GM21825 (cell line): ENCODE data around the gene DHRS3.

Experiments
- ATAC-seq: cut with Tn5 transposase; IDR thresholded peaks from one replicate; pipeline ENCODE4 v1.9.1; 2021; ENCODE audit warnings: mild to moderate bottlenecking, moderate library complexity; ENCODE audit not compliant: unreplicated experiment

DHRS3 gene

DNA sequence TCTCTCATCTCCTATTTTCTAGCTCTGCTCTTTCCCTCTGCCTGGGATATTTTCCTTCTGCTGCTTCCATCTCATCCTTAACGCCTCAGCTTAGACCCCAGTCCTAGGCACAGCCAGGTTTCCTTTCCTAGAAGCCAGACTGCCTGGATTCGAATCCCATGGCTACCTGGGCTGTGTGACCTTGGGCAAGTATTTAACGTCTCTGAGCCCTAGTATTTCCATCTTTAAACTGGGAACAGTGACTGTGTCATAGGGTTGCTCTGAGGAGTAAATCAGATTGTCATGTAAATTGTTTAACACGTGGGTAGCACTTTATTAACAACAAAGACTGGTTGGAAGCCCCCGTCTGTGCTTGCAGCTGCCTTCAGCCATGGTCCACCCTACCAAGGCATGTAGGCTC, 18.4 kb downstream of the DHRS3 start:
- ATAC-seq: no peak

DNA sequence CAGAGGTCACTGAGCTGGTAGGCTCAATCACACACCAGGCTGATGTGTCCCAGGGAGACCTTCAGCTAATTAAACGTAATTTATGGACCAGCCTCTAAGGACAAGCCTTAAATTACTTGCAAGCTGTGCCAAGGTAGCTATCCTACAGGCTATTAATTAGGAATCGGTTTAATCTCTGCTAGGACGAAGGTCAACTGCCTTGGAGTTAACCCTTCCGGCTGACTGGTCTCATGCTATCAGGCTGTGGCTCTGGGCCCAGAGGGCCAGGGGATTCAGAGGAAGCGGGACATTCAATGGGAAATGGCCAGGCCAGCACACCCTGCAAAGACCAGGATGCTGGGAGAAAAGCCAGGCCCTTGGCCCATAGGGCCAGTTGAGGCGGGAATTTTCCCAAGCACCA, 19.0 kb downstream of the DHRS3 start:
- ATAC-seq: no peak

DNA sequence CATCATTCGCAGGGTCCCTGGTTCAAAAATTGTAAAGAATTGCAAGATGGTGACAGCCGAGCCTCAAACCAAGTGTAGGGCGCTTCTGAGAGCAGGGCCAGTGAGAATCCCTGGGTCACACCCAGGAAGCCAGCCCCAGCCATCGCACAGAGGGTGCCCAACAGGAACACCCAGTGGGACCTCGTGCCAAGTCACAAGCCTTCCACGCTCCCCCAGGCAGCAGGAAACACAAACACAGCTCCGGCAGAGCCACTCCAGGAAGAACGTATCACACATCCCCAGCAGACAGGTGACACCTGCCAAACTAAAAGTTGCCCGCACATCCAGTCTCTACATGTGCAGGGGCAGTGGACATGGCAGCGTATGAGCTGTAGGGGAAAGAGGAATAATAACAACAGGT, 20.2 kb downstream of the DHRS3 start:
- no peak for ATAC-seq

DNA sequence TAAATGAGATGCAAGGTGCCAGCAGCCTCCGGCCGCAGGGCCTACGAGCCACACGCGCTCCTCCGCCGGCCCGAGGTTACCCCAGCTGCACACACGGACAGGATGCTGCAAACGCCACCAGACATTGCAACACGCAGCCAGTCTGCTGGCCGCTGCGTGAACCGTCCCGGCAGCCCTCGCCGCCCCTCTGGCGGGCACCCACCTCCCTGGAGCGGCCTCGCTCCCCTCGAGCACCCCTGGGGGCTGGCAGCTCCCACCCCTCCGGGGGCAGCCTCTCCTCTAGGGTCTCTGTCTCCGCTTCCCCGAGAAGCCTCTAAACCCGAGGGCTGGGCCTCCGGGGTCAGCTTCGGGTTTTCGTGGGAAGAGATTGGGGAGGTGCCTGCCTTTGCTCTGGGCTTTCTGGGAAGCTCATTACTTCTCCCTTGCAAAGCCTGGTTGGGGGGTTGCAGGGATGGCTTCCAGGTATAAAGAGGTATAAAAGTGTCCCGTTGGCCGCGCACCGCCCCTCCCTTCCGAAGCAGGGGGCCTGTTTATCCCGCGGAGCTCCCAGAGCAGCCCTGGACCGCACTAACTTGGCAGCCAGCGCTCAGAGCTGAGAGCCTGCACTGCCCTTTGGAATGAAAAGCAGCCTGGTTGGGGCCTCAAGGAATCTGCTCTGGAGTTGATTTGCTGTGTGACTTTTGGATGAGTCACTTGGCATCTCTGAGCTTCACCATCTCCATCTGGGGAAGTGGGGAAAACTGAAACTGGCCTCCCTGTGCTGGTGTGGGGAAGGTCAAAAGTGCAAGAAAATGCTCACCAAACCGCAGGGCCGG, 21.8 kb downstream of the DHRS3 start:
- peak; percentile 58 for ATAC-seq

DNA sequence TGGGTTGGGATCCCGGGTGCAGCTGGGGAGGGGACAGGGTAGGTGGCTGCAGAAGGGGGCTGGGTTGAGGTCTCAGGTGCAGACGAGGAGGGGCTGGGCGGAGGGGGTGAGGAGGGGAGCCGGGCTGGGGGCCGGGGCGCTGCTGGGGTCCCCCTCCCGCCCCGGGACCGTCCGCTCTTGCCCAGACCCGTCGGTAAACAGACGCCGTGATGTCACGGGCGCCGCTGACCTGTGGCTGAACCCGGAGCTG, 22.3 kb downstream of the DHRS3 start:
- no peak for ATAC-seq

DNA sequence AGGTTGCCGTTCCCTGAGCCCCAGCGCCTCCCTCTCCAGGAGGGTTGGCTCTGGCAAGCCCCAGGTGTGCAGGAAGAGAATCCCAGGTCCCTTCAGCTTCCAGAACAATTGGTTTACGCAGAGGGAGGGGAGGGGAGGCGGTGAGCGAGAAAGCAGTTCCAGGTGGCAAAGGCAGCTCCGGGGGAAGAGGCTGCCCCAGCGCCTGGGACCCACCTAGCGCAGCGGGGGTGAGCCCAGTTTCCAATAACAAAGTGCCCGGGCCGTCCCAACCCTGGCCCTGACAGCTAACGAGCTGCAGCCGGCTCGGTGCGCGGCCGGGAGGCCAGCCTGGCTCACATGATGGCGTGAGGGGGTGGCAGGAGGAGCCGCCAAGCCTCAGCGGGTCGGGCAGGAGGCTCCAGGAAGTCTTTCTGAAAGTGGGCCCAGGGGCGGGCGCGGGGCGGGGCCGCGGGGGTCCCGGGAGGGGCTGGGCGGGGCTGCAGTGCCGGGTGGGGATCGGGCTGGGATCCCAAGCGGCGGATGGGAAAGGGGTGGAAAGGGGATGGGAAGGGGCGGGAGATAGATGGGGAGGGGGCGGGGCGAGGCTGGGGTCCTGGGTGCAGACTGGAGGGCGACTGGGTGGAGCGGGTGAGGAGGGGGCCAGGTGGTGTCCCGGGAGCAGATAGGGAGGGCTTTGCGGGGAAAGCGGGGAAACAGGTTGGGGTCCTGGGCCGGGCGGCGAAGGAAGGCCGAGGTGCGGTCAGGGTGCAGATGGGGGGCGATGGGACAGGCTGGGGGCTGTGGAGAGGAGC, 22.8 kb downstream of the DHRS3 start:
- no peak for ATAC-seq

DNA sequence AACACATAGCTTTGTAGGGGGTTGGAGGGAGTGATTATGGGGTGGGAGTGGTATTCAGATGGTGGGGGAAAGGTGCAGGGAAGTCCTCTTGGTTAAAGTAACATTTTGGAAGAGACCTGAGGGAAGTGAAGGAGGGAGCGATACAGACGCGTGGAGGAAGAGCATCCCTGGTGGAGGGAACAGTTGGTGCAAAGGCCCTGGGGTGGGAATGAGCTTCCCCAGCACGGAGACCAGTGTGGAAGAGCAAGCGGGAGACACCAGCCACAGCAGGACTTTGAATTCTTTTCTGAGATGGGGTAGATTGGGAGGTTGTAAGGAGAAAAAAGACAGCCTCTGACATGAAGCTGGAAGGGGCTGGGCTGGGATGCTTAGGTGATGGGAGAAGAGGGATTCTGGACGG, 23.5 kb downstream of the DHRS3 start:
- ATAC-seq: no peak

DNA sequence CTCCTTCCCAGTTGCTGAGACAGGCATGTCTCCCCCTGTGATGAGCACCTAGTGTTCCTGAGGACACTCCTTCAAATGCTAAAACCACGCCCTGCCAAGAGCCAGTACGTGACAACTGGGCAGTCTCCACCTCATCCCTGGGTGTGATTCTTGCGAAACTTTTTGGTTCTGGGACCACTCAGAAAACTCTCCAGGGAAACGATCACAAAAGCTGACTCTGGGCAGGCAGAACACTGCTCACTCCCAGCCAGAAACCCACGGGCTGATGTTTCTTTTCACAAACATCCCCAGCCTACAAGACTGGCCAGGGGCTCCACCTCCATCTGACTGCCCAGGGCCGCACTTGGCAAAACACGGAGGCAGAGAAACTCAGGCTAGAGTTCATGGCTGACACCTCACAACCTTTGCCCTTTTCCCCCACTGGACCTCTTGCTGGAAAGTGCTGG, 24.4 kb downstream of the DHRS3 start:
- ATAC-seq: no peak

DNA sequence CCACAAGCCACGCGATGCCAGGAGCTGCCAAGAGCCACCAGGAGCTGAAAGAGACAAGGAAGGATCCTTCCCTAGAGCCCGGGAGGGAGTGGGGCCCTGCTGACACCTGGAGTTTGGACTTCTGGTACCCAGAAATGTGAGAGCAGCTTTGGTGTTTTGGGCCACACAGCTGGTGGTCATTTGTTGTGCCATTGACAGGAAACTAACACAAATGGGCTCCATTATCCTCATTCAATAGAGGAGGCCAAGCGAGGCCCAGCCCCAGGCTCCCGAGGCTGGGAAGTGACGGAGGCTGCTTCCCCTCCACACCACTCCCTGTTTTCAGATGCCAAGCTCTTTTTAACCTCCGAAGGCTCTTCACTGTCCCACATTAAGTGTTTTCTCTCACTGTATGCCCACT, 25.5 kb downstream of the DHRS3 start:
- ATAC-seq: no peak

DNA sequence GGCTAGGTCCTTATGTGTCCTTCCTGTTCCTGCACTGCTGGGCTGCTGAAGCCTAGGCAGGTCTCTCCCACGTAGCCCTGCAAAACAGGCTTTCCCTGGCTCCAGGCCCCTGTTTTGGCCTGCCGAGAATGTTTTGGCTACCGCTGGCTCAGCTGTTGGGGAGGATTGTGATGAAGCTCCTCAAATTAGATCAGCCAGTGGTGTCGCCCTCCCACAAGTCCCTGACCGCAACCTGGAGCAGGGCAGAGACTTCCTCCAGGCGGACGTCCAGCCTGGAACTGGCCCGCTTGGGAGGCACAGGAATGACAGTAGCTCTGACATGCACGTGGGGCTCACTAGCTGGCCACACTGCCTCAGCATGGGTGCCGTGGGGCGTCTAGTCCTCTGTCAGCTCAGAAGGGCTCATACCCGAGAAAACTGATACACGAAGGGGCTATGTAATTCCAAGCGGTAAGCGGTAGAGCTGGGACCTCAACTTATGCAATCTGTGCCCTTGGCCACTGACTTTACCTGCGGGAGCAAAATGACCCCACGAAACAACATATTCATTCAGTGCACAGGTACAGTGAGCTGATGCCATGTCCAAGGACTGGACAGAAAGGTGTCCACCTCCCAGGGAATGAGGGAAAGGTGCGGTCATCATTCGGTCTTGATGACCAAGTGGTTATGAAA, 26.6 kb downstream of the DHRS3 start:
- no peak for ATAC-seq

DNA sequence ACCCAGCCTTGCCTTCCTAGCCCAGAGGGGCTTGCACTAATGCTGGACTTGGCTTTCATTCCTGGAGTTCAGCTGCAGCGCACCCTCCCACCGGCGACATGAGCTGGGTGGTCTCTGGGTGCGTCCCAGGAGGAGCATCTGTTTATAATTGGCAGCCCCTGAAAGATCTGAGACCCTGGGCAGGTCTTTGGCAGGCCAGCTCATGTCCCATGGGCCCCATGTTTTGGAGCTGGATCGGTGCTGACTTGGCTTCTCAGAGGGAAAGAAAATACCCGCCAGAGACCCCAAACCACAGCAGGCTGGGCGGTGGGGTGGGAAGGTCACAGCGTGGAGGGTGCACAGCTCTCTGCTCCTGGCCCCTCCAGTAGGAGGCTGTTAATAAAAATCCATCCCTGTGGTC, 29.3 kb downstream of the DHRS3 start:
- no peak for ATAC-seq

DNA sequence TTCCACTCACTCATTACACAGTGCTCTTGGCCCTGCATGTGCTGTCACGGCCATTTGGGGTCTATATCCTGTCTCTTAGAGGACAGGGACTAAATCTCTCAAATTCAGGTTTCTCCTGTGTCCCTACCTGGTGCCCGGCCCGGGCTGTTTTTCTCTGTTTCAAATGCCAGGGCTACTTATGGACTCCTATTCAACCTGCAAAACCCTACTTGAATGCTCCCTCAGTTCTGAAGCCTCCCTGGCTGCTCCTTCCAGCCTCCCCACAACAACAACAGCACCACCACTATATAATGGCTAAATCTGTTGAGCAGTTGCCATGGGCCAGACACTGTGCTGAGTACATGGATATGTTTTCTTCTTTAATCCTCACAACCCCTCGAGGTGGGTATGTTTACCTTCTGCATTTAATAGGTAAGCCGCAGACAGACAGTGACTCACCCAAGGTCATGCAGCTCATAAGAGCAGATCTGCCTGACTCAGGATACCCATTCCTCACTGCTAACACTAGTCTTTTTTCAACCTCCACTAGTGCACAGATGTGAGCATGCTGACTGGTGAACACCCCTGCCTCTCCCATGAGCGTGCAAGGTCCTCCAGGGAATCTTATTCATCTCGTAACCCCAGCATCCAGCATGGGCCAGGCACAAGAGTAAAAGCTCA, 29.9 kb downstream of the DHRS3 start:
- ATAC-seq: no peak

DNA sequence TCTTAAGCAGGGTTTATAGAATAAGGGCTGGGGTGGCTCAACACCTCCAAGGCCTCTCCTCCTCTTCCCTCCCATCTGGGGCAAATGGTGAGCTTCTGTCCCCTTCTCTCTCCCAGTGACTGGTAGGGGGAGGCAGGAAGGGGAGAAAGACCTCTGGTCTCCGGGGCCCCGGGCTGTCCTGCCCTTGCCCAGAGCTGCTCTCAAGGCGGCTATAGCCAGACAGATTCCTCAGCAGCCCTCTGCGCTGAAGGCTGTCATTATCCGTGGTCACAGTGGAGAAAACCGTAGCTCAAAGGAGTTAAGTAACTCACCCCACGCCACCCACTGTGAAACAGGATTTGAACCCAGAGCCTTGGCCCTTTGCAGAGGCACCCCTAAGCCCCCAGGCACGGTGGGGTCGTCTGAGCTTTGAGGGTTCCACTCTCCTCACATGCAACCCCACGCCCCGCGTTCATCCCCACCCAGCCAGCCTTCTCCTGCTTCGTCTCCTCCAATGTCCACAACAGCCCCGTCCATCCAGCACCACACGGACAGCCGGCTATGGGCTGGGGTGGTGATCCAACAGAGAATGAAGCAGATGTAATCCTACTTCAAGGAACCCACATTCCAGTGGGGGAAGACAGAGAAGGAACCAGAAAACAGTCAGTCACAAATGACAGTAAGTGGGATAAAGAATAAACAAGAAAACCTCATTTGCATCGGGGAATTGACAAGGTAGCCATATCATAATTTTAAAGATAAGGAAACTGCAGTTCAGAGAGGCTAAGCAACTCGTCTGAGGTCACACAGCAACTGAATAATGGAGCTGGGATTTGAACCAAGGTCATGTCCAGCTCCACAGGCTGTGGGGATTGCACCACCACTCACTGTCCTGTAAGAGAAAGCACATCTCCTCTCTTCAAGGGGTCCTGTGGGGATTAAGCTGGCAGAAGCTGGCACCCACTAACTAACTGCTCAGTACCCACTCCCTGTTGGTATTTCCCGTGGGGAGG, 31.8 kb downstream of the DHRS3 start:
- ATAC-seq: no peak

DNA sequence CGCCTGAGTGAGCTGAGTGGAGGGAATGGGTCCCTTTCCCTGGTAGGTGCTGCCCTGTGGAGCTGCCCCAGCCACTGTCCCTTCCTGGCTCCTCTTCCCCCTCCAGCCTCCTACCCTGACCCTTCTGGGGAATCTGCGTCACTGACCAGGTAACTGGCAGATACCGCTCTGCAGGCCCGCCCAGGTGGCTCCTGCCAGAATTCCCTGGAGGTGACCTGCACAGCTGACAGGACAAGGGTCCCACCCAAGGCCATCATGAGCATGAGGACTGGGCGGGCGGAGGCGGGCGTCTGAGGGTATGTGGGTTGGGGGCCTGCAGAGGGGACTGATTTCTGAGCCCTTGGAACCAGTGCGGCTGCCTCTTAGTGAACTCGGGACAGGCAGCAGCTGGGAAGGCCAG, 32.5 kb downstream of the DHRS3 start:
- no peak for ATAC-seq

DNA sequence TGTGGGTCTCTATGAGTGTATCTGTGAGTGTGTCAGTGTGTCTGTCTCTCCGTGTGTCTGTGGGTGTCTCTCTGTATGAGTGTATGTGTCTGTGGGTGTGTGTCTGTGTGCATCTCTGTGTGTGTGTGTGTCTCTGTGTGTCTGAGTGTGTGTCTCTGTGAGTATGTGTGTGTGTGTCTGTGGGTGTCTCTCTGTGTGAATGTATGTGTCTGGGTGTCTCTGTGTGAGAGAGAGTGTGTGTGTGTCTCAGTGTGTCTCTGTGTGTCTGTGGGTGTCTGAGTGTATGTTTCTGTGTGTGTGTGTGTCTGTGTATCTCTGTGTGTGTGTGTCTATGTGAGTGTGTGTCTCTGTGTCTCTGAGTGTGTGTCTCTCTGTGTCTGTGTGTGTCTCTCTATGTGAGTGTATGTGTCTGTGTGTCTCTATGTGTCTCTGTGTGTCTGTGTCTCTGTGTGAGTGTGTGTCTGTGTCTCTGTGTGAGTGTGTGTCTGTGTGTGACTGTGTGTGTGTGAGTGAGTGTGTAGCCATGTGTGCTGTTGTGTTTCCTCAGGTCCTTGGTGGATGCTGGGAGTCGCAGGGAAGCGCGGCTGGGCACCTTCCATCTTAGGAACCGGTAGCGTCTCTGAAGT, 33.0 kb downstream of the DHRS3 start:
- no peak for ATAC-seq

DNA sequence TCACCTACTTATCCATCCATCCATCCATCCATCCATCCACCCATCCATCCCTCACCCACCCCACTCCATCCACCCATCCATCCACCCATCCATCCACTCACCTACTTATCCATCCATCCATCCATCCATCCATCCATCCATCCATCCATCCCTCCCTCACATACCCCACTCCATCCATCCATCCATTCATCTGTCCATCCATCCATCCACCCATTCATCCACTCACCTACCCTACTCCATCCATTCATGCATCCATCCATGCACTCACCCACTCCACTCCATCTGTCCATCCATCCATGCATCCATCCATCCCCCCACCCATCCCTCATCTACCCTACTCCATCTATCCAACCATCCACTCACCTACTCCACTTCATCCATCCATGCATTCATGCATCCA, 34.5 kb downstream of the DHRS3 start:
- no peak for ATAC-seq

DNA sequence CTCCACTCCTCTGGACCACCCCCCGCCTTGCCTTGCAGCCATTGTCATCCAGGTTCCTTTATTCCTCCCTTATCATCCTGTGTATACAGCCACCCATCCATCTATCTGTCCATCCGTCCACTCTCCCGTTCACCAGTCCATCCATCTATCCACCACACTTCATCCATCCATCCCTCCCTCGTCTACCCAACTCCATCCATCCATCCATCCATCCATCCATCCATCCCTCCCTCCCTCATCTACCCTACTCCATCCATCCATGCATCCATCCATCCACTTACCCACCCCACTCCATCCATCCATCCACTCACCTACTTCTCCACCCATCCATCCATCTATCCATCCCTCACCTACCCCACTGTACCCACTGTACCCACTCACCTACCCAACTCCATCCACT, 35.4 kb downstream of the DHRS3 start:
- no peak for ATAC-seq

DNA sequence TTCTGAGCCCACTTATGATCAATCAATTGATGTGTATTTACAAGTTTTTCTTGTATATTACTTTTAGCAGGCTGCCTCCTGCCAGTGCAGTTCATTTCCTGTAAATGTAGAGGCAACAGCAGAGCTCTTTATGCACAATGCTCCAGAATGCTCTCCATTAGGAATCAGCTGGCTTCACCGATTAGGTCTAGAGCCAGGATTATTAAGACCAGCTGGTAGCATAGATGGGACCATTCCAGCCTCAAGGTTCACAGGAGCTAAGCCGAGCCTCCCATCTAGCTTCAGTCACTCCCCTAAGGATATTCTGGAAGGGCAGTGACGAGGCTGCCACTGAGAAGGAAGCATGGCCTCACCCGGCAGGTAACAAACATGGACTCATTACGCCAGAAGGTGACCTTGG, 36.8 kb downstream of the DHRS3 start:
- ATAC-seq: no peak

DNA sequence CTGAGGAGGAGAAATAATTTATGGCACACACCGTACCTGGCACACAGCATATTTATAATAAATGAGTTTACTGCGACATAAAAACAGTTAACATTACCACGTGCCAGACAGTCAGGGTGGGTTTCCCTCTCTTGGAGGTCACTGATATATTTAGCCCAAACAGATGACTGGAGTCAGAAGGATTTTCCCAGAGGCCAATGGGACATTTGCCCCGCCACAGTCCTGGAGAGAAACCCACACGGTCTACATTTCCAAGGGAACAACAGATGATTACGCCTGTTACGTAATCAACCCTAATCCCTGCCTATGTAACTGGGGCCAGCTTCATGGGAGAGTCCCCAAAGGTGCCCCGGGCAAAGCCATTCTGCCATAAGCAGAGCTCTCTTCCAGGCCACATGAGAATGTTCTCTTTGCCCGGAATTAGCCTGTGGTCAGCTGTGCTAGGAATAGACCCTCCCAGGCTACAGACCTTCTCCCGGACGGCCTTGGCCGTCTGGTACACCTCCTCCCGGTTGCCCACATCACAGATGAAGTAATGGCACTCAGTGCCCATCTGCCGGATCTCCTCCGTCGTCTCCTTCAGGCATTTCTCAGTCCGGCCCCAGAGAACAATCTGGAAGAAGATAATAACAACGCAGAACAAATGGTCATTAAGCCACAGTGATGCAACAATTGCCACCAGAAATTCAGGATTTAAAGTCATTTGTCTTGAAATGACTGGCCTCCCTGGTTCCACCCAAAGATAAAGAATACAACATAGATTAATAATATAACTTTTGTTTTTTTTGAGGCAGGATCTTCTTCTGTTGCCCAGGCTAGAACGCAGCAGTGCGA, 37.7 kb downstream of the DHRS3 start:
- no peak for ATAC-seq
